Measurements from ENCODE around the gene ARHGEF37.
A peak's percentile ranks its signal among the peaks of the same experiment; 100 is the strongest.
"Not testable (repeated sequence)": the region's sequence is repeated elsewhere in the genome, so short reads cannot be mapped to it uniquely, and the experiment has no call there.

The ARHGEF37 gene, protein sequence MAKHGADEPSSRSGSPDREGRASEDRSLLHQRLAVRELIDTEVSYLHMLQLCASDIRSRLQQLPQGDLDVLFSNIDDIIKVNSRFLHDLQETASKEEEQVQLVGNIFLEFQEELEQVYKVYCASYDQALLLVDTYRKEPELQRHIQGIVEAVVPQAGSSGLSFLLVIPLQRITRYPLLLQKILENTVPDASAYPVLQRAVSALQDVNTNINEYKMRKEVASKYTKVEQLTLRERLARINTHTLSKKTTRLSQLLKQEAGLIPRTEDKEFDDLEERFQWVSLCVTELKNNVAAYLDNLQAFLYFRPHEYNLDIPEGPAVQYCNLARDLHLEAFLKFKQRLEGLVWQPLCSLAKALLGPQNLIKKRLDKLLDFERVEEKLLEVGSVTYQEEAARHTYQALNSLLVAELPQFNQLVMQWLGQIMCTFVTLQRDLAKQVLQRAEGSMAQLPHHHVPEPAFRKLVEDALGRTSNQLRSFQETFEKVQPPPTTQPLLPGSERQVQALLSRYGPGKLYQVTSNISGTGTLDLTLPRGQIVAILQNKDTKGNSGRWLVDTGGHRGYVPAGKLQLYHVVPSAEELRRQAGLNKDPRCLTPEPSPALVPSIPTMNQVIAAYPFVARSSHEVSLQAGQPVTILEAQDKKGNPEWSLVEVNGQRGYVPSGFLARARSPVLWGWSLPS

GRCh38 chr5:149581192-149581861, at the start of gene ARHGEF37:
TSS of gene ARHGEF37 (plus strand) at chr5:149581498. CDS start at chr5:149597770, 16,272 bp downstream.
- CTCF ChIA-PET = interaction anchor here (1.1 to 2.0 kb wide), 5 partner anchors 16 to 213 kb away, joined by 3 to 4 read pairs (median 4); partner anchors contain the start of gene CSNK1A1
- POLR2A ChIA-PET = interaction anchor here (0.6 to 1.2 kb wide), 5 partner anchors 12 to 235 kb away, joined by 3 to 4 read pairs (median 3); no protein-coding TSS in a partner anchor
- peak; percentile 65 for DNase-seq (ENCODE audit: extremely low spot score)
- TF ChIP-seq FOXK2 (IDR thresholded peaks at IDR 0.05) (no peak), SP1 (IDR thresholded peaks at IDR 0.05) (no peak), LEF1 (IDR thresholded peaks at IDR 0.05; ENCODE audit: borderline replicate concordance) (no peak), PKNOX1 (IDR thresholded peaks at IDR 0.05) (no peak)

DNA sequence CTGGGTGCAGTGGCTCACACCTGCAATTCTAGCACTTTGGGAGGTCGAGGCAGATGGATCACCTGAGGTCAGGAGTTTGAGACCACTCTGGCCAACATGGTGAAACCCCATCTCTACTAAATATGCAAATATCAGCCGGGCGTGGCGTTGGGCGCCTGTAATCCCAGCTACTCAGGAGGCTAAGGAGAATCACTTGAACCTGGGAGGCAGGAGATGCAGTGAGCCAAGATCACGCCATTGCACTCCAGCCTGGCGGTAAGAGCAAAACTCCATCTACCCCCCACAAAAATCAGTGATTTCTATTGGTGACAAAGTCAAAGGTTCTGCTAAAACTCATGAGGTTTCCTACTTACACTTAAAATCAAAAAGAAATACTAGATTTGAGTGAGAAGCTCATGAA, 48.9 kb upstream of the ARHGEF37 start:
- CTCF ChIA-PET = no interaction called here
- POLR2A ChIA-PET = interaction anchor here (0.7 to 1.4 kb wide), 2 partner anchors 19 to 954 kb away, joined by 3 to 4 read pairs; partner anchors contain the start of gene CSNK1A1
- no peak for DNase-seq (ENCODE audit: extremely low spot score)
- TF ChIP-seq ELF4 (IDR thresholded peaks at IDR 0.05) (no peak), PKNOX1 (IDR thresholded peaks at IDR 0.05) (no peak), FOXA1 (IDR thresholded peaks at IDR 0.05) (no peak), FOXM1 (IDR thresholded peaks at IDR 0.05; ENCODE audit: borderline replicate concordance) (no peak), CTBP1 (IDR thresholded peaks at IDR 0.05; ENCODE audit: borderline replicate concordance) (no peak), BHLHE40 (IDR thresholded peaks at IDR 0.05; ENCODE audit: borderline replicate concordance) (no peak), ARNT (IDR thresholded peaks at IDR 0.05) (no peak), FOXK2 (IDR thresholded peaks at IDR 0.05) (no peak), LEF1 (IDR thresholded peaks at IDR 0.05; ENCODE audit: borderline replicate concordance) (no peak), NFRKB (IDR thresholded peaks at IDR 0.05) (no peak), L3MBTL2 (conservative IDR thresholded peaks at IDR 0.05) (no peak), SP1 (IDR thresholded peaks at IDR 0.05) (no peak), ZNF384 (IDR thresholded peaks at IDR 0.05) (no peak), HDGF (IDR thresholded peaks at IDR 0.05; ENCODE audit: borderline replicate concordance) (no peak), SUZ12 (IDR thresholded peaks at IDR 0.05) (no peak), TARDBP (IDR thresholded peaks at IDR 0.05) (no peak)

GRCh38 chr5:149535787-149536186, 45.5 kb upstream of the ARHGEF37 start:
- DNase-seq (ENCODE audit: extremely low spot score) = not testable (repeated sequence)
- CTCF ChIA-PET = interaction anchor here (0.7 to 0.8 kb wide), 2 partner anchors 8 to 322 kb away, joined by 3 to 4 read pairs; no protein-coding TSS in a partner anchor

GRCh38 chr5:149537374-149537975, 43.8 kb upstream of the ARHGEF37 start:
- TF ChIP-seq L3MBTL2 (conservative IDR thresholded peaks at IDR 0.05) = no peak
- TF ChIP-seq FOXM1 (IDR thresholded peaks at IDR 0.05; ENCODE audit: borderline replicate concordance) = no peak
- no peak for TF ChIP-seq ELF4 (IDR thresholded peaks at IDR 0.05)
- no peak for TF ChIP-seq NFRKB (IDR thresholded peaks at IDR 0.05)
- TF ChIP-seq LEF1 (IDR thresholded peaks at IDR 0.05; ENCODE audit: borderline replicate concordance) = no peak
- no peak for TF ChIP-seq SP1 (IDR thresholded peaks at IDR 0.05)
- no peak for TF ChIP-seq HDGF (IDR thresholded peaks at IDR 0.05; ENCODE audit: borderline replicate concordance)
- TF ChIP-seq FOXA1 (IDR thresholded peaks at IDR 0.05) = no peak
- TF ChIP-seq TARDBP (IDR thresholded peaks at IDR 0.05) = no peak
- no peak for DNase-seq (ENCODE audit: extremely low spot score)
- CTCF ChIA-PET = no interaction called here
- POLR2A ChIA-PET = no interaction called here

More at GRCh38 chr5:149535787-149536186, 45.5 kb upstream of the ARHGEF37 start:
- POLR2A ChIA-PET = interaction anchor here (0.9 to 1.2 kb wide), 3 partner anchors 9 to 16 kb away, joined by 3 to 7 read pairs (median 3); partner anchors contain the start of gene CSNK1A1

GRCh38 chr5:149540089-149540488, 41.2 kb upstream of the ARHGEF37 start:
- CTCF ChIA-PET = no interaction called here
- POLR2A ChIA-PET = interaction anchor here (1.9 kb wide), 1 partner anchor 11 kb away, joined by 7 read pairs; the partner anchor contains the start of gene CSNK1A1
- DNase-seq (ENCODE audit: extremely low spot score) = no peak
- TF ChIP-seq ELF4 (IDR thresholded peaks at IDR 0.05) = no peak
- TF ChIP-seq FOXK2 (IDR thresholded peaks at IDR 0.05) = no peak
- TF ChIP-seq LEF1 (IDR thresholded peaks at IDR 0.05; ENCODE audit: borderline replicate concordance) = no peak
- no peak for TF ChIP-seq FOXA1 (IDR thresholded peaks at IDR 0.05)
- TF ChIP-seq SUZ12 (IDR thresholded peaks at IDR 0.05) = no peak
- TF ChIP-seq SP1 (IDR thresholded peaks at IDR 0.05) = no peak
- no peak for TF ChIP-seq PKNOX1 (IDR thresholded peaks at IDR 0.05)
- TF ChIP-seq L3MBTL2 (conservative IDR thresholded peaks at IDR 0.05) = no peak
- TF ChIP-seq ARNT (IDR thresholded peaks at IDR 0.05) = no peak
- no peak for TF ChIP-seq FOXM1 (IDR thresholded peaks at IDR 0.05; ENCODE audit: borderline replicate concordance)
- TF ChIP-seq TARDBP (IDR thresholded peaks at IDR 0.05) = no peak
- no peak for TF ChIP-seq BHLHE40 (IDR thresholded peaks at IDR 0.05; ENCODE audit: borderline replicate concordance)
- no peak for TF ChIP-seq NFRKB (IDR thresholded peaks at IDR 0.05)
- no peak for TF ChIP-seq ZNF384 (IDR thresholded peaks at IDR 0.05)
- TF ChIP-seq HDGF (IDR thresholded peaks at IDR 0.05; ENCODE audit: borderline replicate concordance) = no peak
